ENCODE measurements around the gene GLB1L2.

The GLB1L2 gene

GRCh38 chr11:134384406-134384805 is 52.6 kb downstream of the GLB1L2 start:
- no peak overlapping the region for H3K9ac ChIP-seq (ENCODE audit: low read depth, low read length)
- H3K27me3 ChIP-seq (ENCODE audit: control insufficient read depth, insufficient read depth, low read length): no peaks in the 10 kb centered on the region
- H3K4me1 ChIP-seq (ENCODE audit: control insufficient read depth, insufficient read depth, low read length): no peaks in the 10 kb centered on the region
- H3K9me3 ChIP-seq (replicated peaks; ENCODE audit: low read length): peaks cover 7% of the 10 kb centered on the region
- no peak overlapping the region for H3K4me3 ChIP-seq (ENCODE audit: low read length)
- H3K36me3 ChIP-seq (ENCODE audit: insufficient read depth, low read length): no peaks in the 10 kb centered on the region
- H3K4me2 ChIP-seq (ENCODE audit: low read length): no peak overlapping the region

GRCh38 chr11:134385171-134385570 is 53.4 kb downstream of the GLB1L2 start:
- Histone ChIP-seq H3K4me3 (ENCODE audit: low read length) (no peak overlapping the region), H3K9ac (ENCODE audit: low read depth, low read length) (no peak overlapping the region), H3K36me3 (ENCODE audit: insufficient read depth, low read length) (no peaks in the 10 kb centered on the region), H3K9me3 (replicated peaks; ENCODE audit: low read length) (peaks cover 7% of the 10 kb centered on the region), H3K27me3 (ENCODE audit: control insufficient read depth, insufficient read depth, low read length) (no peaks in the 10 kb centered on the region), H3K4me2 (ENCODE audit: low read length) (no peak overlapping the region), H3K4me1 (ENCODE audit: control insufficient read depth, insufficient read depth, low read length) (no peaks in the 10 kb centered on the region)

GRCh38 chr11:134385774-134386565 is 54.2 kb downstream of the GLB1L2 start:
- no peak overlapping the region for H3K9ac ChIP-seq (ENCODE audit: low read depth, low read length)
- peaks cover 7% of the 10 kb centered on the region for H3K9me3 ChIP-seq (replicated peaks; ENCODE audit: low read length)
- H3K27me3 ChIP-seq (ENCODE audit: control insufficient read depth, insufficient read depth, low read length): no peaks in the 10 kb centered on the region
- H3K4me1 ChIP-seq (ENCODE audit: control insufficient read depth, insufficient read depth, low read length): no peaks in the 10 kb centered on the region
- no peaks in the 10 kb centered on the region for H3K36me3 ChIP-seq (ENCODE audit: insufficient read depth, low read length)
- no peak overlapping the region for H3K4me3 ChIP-seq (ENCODE audit: low read length)
- H3K4me2 ChIP-seq (ENCODE audit: low read length): no peak overlapping the region

GRCh38 chr11:134386945-134387344 is 55.2 kb downstream of the GLB1L2 start:
- H3K9me3 ChIP-seq (replicated peaks; ENCODE audit: low read length): peaks cover 10% of the 10 kb centered on the region
- no peaks in the 10 kb centered on the region for H3K4me1 ChIP-seq (ENCODE audit: control insufficient read depth, insufficient read depth, low read length)
- no peak overlapping the region for H3K4me2 ChIP-seq (ENCODE audit: low read length)
- H3K9ac ChIP-seq (ENCODE audit: low read depth, low read length): no peak overlapping the region
- no peak overlapping the region for H3K4me3 ChIP-seq (ENCODE audit: low read length)
- no peaks in the 10 kb centered on the region for H3K27me3 ChIP-seq (ENCODE audit: control insufficient read depth, insufficient read depth, low read length)
- H3K36me3 ChIP-seq (ENCODE audit: insufficient read depth, low read length): no peaks in the 10 kb centered on the region

GRCh38 chr11:134387501-134387900 is 55.7 kb downstream of the GLB1L2 start:
- H3K9me3 ChIP-seq (replicated peaks; ENCODE audit: low read length): peaks cover 10% of the 10 kb centered on the region
- no peaks in the 10 kb centered on the region for H3K36me3 ChIP-seq (ENCODE audit: insufficient read depth, low read length)
- H3K4me1 ChIP-seq (ENCODE audit: control insufficient read depth, insufficient read depth, low read length): no peaks in the 10 kb centered on the region
- no peak overlapping the region for H3K4me2 ChIP-seq (ENCODE audit: low read length)
- H3K27me3 ChIP-seq (ENCODE audit: control insufficient read depth, insufficient read depth, low read length): no peaks in the 10 kb centered on the region
- H3K4me3 ChIP-seq (ENCODE audit: low read length): no peak overlapping the region
- H3K9ac ChIP-seq (ENCODE audit: low read depth, low read length): no peak overlapping the region

GRCh38 chr11:134388590-134388989 is 56.8 kb downstream of the GLB1L2 start:
- H3K4me1 ChIP-seq (ENCODE audit: control insufficient read depth, insufficient read depth, low read length): no peaks in the 10 kb centered on the region
- H3K4me2 ChIP-seq (ENCODE audit: low read length): no peak overlapping the region
- no peaks in the 10 kb centered on the region for H3K36me3 ChIP-seq (ENCODE audit: insufficient read depth, low read length)
- no peaks in the 10 kb centered on the region for H3K27me3 ChIP-seq (ENCODE audit: control insufficient read depth, insufficient read depth, low read length)
- H3K4me3 ChIP-seq (ENCODE audit: low read length): no peak overlapping the region
- H3K9me3 ChIP-seq (replicated peaks; ENCODE audit: low read length): peaks cover 10% of the 10 kb centered on the region
- H3K9ac ChIP-seq (ENCODE audit: low read depth, low read length): no peak overlapping the region

GRCh38 chr11:134389464-134390180 is 57.8 kb downstream of the GLB1L2 start:
- Histone ChIP-seq H3K4me3 (ENCODE audit: low read length) (no peak overlapping the region), H3K4me2 (ENCODE audit: low read length) (no peak overlapping the region), H3K9me3 (replicated peaks; ENCODE audit: low read length) (peaks cover 10% of the 10 kb centered on the region), H3K9ac (ENCODE audit: low read depth, low read length) (no peak overlapping the region), H3K36me3 (ENCODE audit: insufficient read depth, low read length) (no peaks in the 10 kb centered on the region), H3K4me1 (ENCODE audit: control insufficient read depth, insufficient read depth, low read length) (no peaks in the 10 kb centered on the region), H3K27me3 (ENCODE audit: control insufficient read depth, insufficient read depth, low read length) (no peaks in the 10 kb centered on the region)

GRCh38 chr11:134390706-134391569 is 59.1 kb downstream of the GLB1L2 start:
- Histone ChIP-seq H3K36me3 (ENCODE audit: insufficient read depth, low read length) (no peaks in the 10 kb centered on the region), H3K4me3 (ENCODE audit: low read length) (no peak overlapping the region), H3K9me3 (replicated peaks; ENCODE audit: low read length) (peaks cover 13% of the 10 kb centered on the region), H3K9ac (ENCODE audit: low read depth, low read length) (no peak overlapping the region), H3K4me2 (ENCODE audit: low read length) (no peak overlapping the region), H3K4me1 (ENCODE audit: control insufficient read depth, insufficient read depth, low read length) (no peaks in the 10 kb centered on the region), H3K27me3 (ENCODE audit: control insufficient read depth, insufficient read depth, low read length) (no peaks in the 10 kb centered on the region)

- H3K4me2 ChIP-seq (ENCODE audit: low read length): no peak overlapping the region
- no peak overlapping the region for H3K9ac ChIP-seq (ENCODE audit: low read depth, low read length)
- H3K9me3 ChIP-seq (replicated peaks; ENCODE audit: low read length): peaks cover 16% of the 10 kb centered on the region
- H3K27me3 ChIP-seq (ENCODE audit: control insufficient read depth, insufficient read depth, low read length): no peaks in the 10 kb centered on the region
- no peaks in the 10 kb centered on the region for H3K4me1 ChIP-seq (ENCODE audit: control insufficient read depth, insufficient read depth, low read length)
- no peak overlapping the region for H3K4me3 ChIP-seq (ENCODE audit: low read length)
- no peaks in the 10 kb centered on the region for H3K36me3 ChIP-seq (ENCODE audit: insufficient read depth, low read length)
Observed at GRCh38 chr11:134391656-134392055, 59.9 kb downstream of the GLB1L2 start.

- H3K36me3 ChIP-seq (ENCODE audit: insufficient read depth, low read length): no peaks in the 10 kb centered on the region
- H3K9me3 ChIP-seq (replicated peaks; ENCODE audit: low read length): peaks cover 21% of the 10 kb centered on the region
- H3K27me3 ChIP-seq (ENCODE audit: control insufficient read depth, insufficient read depth, low read length): no peaks in the 10 kb centered on the region
- no peak overlapping the region for H3K9ac ChIP-seq (ENCODE audit: low read depth, low read length)
- no peak overlapping the region for H3K4me2 ChIP-seq (ENCODE audit: low read length)
- no peaks in the 10 kb centered on the region for H3K4me1 ChIP-seq (ENCODE audit: control insufficient read depth, insufficient read depth, low read length)
- no peak overlapping the region for H3K4me3 ChIP-seq (ENCODE audit: low read length)
Observed at GRCh38 chr11:134392953-134393615, 61.3 kb downstream of the GLB1L2 start.

GRCh38 chr11:134393638-134394037 is 61.9 kb downstream of the GLB1L2 start:
- Histone ChIP-seq H3K4me2 (ENCODE audit: low read length) (no peak overlapping the region), H3K9me3 (replicated peaks; ENCODE audit: low read length) (peaks cover 23% of the 10 kb centered on the region), H3K4me3 (ENCODE audit: low read length) (no peak overlapping the region), H3K4me1 (ENCODE audit: control insufficient read depth, insufficient read depth, low read length) (no peaks in the 10 kb centered on the region), H3K36me3 (ENCODE audit: insufficient read depth, low read length) (no peaks in the 10 kb centered on the region), H3K9ac (ENCODE audit: low read depth, low read length) (no peak overlapping the region), H3K27me3 (ENCODE audit: control insufficient read depth, insufficient read depth, low read length) (no peaks in the 10 kb centered on the region)
